H9 (cell line): ENCODE data around the gene DCAF4. TPM values are rescaled to one million over a fixed set of nuclear protein-coding genes. Genes with fewer than 3 reads are reported as not detected.

Experiments used
- DNase-seq: peaks from one replicate; pipeline ENCODE4 v3.0.0-alpha.2; 2017
- H2AFZ ChIP-seq: one replicate; pipeline ENCODE4 v1.6.1; 2013; ENCODE audit warnings: mild to moderate bottlenecking, low read length, control low read depth, moderate library complexity
- H2AK5ac ChIP-seq: 2 replicates; pipeline ENCODE4 v1.6.1; 2013; ENCODE audit warnings: low read length, control low read depth, mixed read lengths; ENCODE audit not compliant: insufficient read length
- H2BK120ac ChIP-seq: one replicate; pipeline ENCODE4 v1.6.1; 2013; ENCODE audit warnings: low read depth, mild to moderate bottlenecking, low read length, control low read depth, inconsistent platforms; ENCODE audit not compliant: poor library complexity, severe bottlenecking
- H2BK12ac ChIP-seq: 2 replicates; pipeline ENCODE4 v1.6.1; 2013; ENCODE audit warnings: low read length, control low read depth, mixed read lengths, low read depth; ENCODE audit not compliant: insufficient read length
- H2BK15ac ChIP-seq: 2 replicates; pipeline ENCODE4 v1.6.1; 2013; ENCODE audit warnings: low read depth, low read length, control low read depth
- H2BK20ac ChIP-seq: one replicate; pipeline ENCODE4 v1.6.1; 2013; ENCODE audit warnings: low read depth, mild to moderate bottlenecking, low read length, control low read depth, inconsistent platforms; ENCODE audit not compliant: poor library complexity, severe bottlenecking
- H2BK5ac ChIP-seq: 2 replicates; pipeline ENCODE4 v1.6.1; 2013; ENCODE audit warnings: low read length, control low read depth, mixed read lengths; ENCODE audit not compliant: insufficient read length
- H3K14ac ChIP-seq: 2 replicates; pipeline ENCODE4 v1.6.1; 2013; ENCODE audit warnings: low read length, control low read depth; ENCODE audit not compliant: insufficient read depth
- H3K18ac ChIP-seq: 2 replicates; pipeline ENCODE4 v1.6.1; 2013; ENCODE audit warnings: low read depth, mild to moderate bottlenecking, mixed read lengths, low read length, control low read depth; ENCODE audit not compliant: insufficient read length
- H3K23ac ChIP-seq: 2 replicates; pipeline ENCODE4 v1.6.1; 2013; ENCODE audit warnings: low read length, control low read depth, mixed read lengths, low read depth; ENCODE audit not compliant: insufficient read length
- H3K23me2 ChIP-seq: 2 replicates; pipeline ENCODE4 v1.6.1; 2013; ENCODE audit warnings: low read depth, mild to moderate bottlenecking, mixed read lengths, low read length, control low read depth; ENCODE audit not compliant: insufficient read length, poor library complexity, severe bottlenecking
- H3K27ac ChIP-seq: 2 replicates; pipeline ENCODE4 v1.5.1; 2013; ENCODE audit warnings: low read length, control low read depth, mixed read lengths, low read depth; ENCODE audit not compliant: insufficient read length
- H3K27me3 ChIP-seq: 2 replicates; pipeline ENCODE4 v1.6.1; 2013; ENCODE audit warnings: low read length, control low read depth, inconsistent platforms; ENCODE audit not compliant: insufficient read depth
- H3K4ac ChIP-seq: 2 replicates; pipeline ENCODE4 v1.6.1; 2013; ENCODE audit warnings: low read depth, mild to moderate bottlenecking, control low read depth, inconsistent platforms, low read length, moderate library complexity
- H3K4me1 ChIP-seq: 2 replicates; pipeline ENCODE4 v1.6.1; 2013; ENCODE audit warnings: low read length, control low read depth, inconsistent platforms; ENCODE audit not compliant: insufficient read depth
- H3K4me2 ChIP-seq: 2 replicates; pipeline ENCODE4 v1.6.1; 2013; ENCODE audit warnings: low read length, control low read depth, mixed read lengths; ENCODE audit not compliant: insufficient read length, insufficient read depth
- H3K56ac ChIP-seq: 2 replicates; pipeline ENCODE4 v1.6.1; 2013; ENCODE audit warnings: low read depth, mild to moderate bottlenecking, mixed read lengths, low read length, control low read depth; ENCODE audit not compliant: insufficient read length
- H3K79me1 ChIP-seq: 2 replicates; pipeline ENCODE4 v1.6.1; 2013; ENCODE audit warnings: low read depth, mild to moderate bottlenecking, moderate library complexity, low read length, control low read depth, inconsistent platforms; ENCODE audit not compliant: insufficient read depth, poor library complexity, severe bottlenecking
- H3K79me2 ChIP-seq: 2 replicates; pipeline ENCODE4 v1.6.1; 2013; ENCODE audit warnings: low read length, control low read depth, inconsistent platforms; ENCODE audit not compliant: insufficient read depth
- H3K9ac ChIP-seq: 2 replicates; pipeline ENCODE4 v1.6.1; 2013; ENCODE audit warnings: low read length, control low read depth, mixed read lengths; ENCODE audit not compliant: insufficient read length; ENCODE audit errors: extremely low read depth
- H3K9me3 ChIP-seq: one replicate; pipeline ENCODE4 v1.6.1; 2013; ENCODE audit warnings: low read depth, low read length, inconsistent platforms; ENCODE audit not compliant: control insufficient read depth
- H3T11ph ChIP-seq: one replicate; pipeline ENCODE4 v1.6.1; 2013; ENCODE audit warnings: mild to moderate bottlenecking, low read length, control low read depth, inconsistent platforms
- H4K20me1 ChIP-seq: one replicate; pipeline ENCODE4 v1.6.1; 2013; ENCODE audit not compliant: control insufficient read depth, insufficient read length, insufficient read depth
- H4K5ac ChIP-seq: 2 replicates; pipeline ENCODE4 v1.6.1; 2013; ENCODE audit warnings: low read depth, mild to moderate bottlenecking, mixed read lengths, low read length, control low read depth; ENCODE audit not compliant: insufficient read length
- H4K8ac ChIP-seq: replicated peaks from 2 replicates; pipeline ENCODE4 v1.6.1; 2013; ENCODE audit warnings: low read length, control low read depth, mixed read lengths, low read depth; ENCODE audit not compliant: insufficient read length
- H4K91ac ChIP-seq: 2 replicates; pipeline ENCODE4 v1.6.1; 2013; ENCODE audit warnings: low read depth, mild to moderate bottlenecking, moderate library complexity, mixed read lengths, low read length, control low read depth; ENCODE audit not compliant: insufficient read length
- H3K27ac Mint-ChIP-seq, 3 experiments: 2 replicates in 2 of 3; 3 replicates in 1 of 3; pipeline ENCODE4 v1.8.0; 2020 to 2021; ENCODE audit warnings: mixed read lengths in 3 of 3, mild to moderate bottlenecking in 1 of 3, moderate library complexity in 1 of 3
- H3K27me3 Mint-ChIP-seq: 2 replicates; pipeline ENCODE4 v1.8.0; 2021; ENCODE audit warnings: low read depth, mild to moderate bottlenecking, moderate library complexity, mixed read lengths
- H3K36me3 Mint-ChIP-seq, 3 experiments: 2 replicates in 2 of 3; 3 replicates in 1 of 3; pipeline ENCODE4 v1.8.0; 2020 to 2021; ENCODE audit warnings: low read depth in 3 of 3, mixed read lengths in 3 of 3; ENCODE audit not compliant: insufficient read depth in 1 of 3
- H3K4me1 Mint-ChIP-seq, 2 experiments: 2 replicates each; pipeline ENCODE4 v1.8.0; 2020; ENCODE audit warnings: mixed read lengths in 2 of 2
- H3K4me3 Mint-ChIP-seq, 2 experiments: 2 replicates in 1 of 2; 3 replicates in 1 of 2; pipeline ENCODE4 v1.8.0; 2020 to 2021; ENCODE audit warnings: mild to moderate bottlenecking in 2 of 2, mixed read lengths in 2 of 2, moderate library complexity in 1 of 2
- H3K9me3 Mint-ChIP-seq, 2 experiments: 2 replicates in 1 of 2; 3 replicates in 1 of 2; pipeline ENCODE4 v1.8.0; 2020; ENCODE audit warnings: mild to moderate bottlenecking in 2 of 2, mixed read lengths in 2 of 2, moderate library complexity in 1 of 2
- CTCF ChIP-seq: fragments of 200-600 bp; sonication (generic); conservative IDR thresholded peaks from 3 replicates; pipeline ENCODE4 v1.8.0; 2021; ENCODE audit warnings: antibody characterized with exemption, mild to moderate bottlenecking
- WGBS: extraction: QIAGEN DNeasy Blood & Tissue Kit; methylation state at CpG from one replicate; pipeline ENCODE4 v1.1.7; 2013; ENCODE audit warnings: missing lambda C conversion rate, low lambda C conversion rate, mixed read lengths; ENCODE audit not compliant: insufficient read length; ENCODE audit errors: extremely low coverage; 5-methylcytosine and 5-hydroxymethylcytosine counted together
- total RNA-seq: library from RNA; stranded (reverse); gene quantifications from 2 replicates; pipeline ENCODE4 v1.2.1, GENCODE V29; 2021

Gene DCAF4
- total RNA-seq, 1 experiment from 2014 or later, result 32.0 TPM

DNA sequence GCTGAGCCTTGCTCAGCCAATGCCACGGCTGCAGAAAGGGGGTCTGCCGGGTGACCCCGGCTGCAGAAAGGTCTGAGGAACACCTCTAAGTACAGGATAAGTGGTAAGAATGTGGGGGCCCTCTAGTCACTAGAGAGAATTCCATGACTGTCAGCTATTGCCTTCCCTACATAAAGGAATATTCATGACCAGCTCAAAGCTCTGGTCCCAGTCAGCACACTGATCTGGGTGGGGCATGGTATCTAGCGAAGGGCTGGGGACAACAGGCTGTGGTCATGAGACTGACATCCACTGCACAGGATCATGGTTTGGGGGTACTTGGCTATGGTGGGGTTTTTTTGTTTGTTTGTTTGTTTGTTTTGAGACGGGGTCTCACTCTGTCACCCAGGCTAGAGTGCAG is 42.1 kb downstream of the DCAF4 start:
- WGBS, result no CpG with 5 or more reads among the region's 5 CpGs
- no peak overlapping the region for H3K27ac ChIP-seq
- H4K5ac ChIP-seq, result no peak overlapping the region
- no peak for TF ChIP-seq CTCF
- H2AK5ac ChIP-seq, result no peak overlapping the region
- no peak overlapping the region for H2AFZ ChIP-seq
- no peak overlapping the region for H3K4ac ChIP-seq
- no peaks in the 10 kb centered on the region for H3K4me1 ChIP-seq
- no peak overlapping the region for H3K56ac ChIP-seq
- H4K20me1 ChIP-seq, result peaks cover 2% of the 10 kb centered on the region
- no peak overlapping the region for H3K14ac ChIP-seq
- peaks cover 5 to 29% (median 16%) of the 10 kb centered on the region in 3 experiments; a peak in 6 of 7 replicates for H3K36me3 Mint-ChIP-seq
- no peak overlapping the region; a peak in 1 of 7 replicates for H3K27ac Mint-ChIP-seq
- no peak overlapping the region for H2BK12ac ChIP-seq
- H4K91ac ChIP-seq, result no peak overlapping the region
- no peak overlapping the region for H3K9ac ChIP-seq
- no peak overlapping the region for H3K4me3 Mint-ChIP-seq
- H4K8ac ChIP-seq, result no peak overlapping the region
- no peak overlapping the region for H3T11ph ChIP-seq
- no peaks in the 10 kb centered on the region for H3K27me3 Mint-ChIP-seq
- H3K9me3 Mint-ChIP-seq, result no peaks in the 10 kb centered on the region
- no peak for DNase-seq
- H3K4me2 ChIP-seq, result no peak overlapping the region
- H3K9me3 ChIP-seq, result no peaks in the 10 kb centered on the region
- no peaks in the 10 kb centered on the region for H3K27me3 ChIP-seq
- H3K4me1 Mint-ChIP-seq, result peaks cover 0 to 7% of the 10 kb centered on the region in 2 experiments; a peak in 2 of 4 replicates
- H2BK15ac ChIP-seq, result no peak overlapping the region
- no peak overlapping the region for H2BK5ac ChIP-seq
- H3K79me1 ChIP-seq, result no peaks in the 10 kb centered on the region
- no peak overlapping the region for H3K18ac ChIP-seq
- H2BK20ac ChIP-seq, result no peak overlapping the region
- H3K23me2 ChIP-seq, result no peaks in the 10 kb centered on the region
- H2BK120ac ChIP-seq, result no peak overlapping the region
- H3K23ac ChIP-seq, result no peak overlapping the region
- H3K79me2 ChIP-seq, result no peaks in the 10 kb centered on the region
